Neural crest cell (in vitro differentiated cells): Measurements from ENCODE around the gene IL4R. TPM values are rescaled to one million over a fixed set of nuclear protein-coding genes. Genes with fewer than 3 reads are reported as not detected.

Experiments used
- DNase-seq: peaks from one replicate; pipeline ENCODE4 v3.0.0; 2021; ENCODE audit warnings: low read depth, mixed read lengths, low spot score
- H3K27ac Mint-ChIP-seq: one replicate; pipeline ENCODE4 v1.8.0; 2021; ENCODE audit warnings: mild to moderate bottlenecking, mixed read lengths; ENCODE audit not compliant: unreplicated experiment
- H3K27me3 Mint-ChIP-seq: 2 replicates; pipeline ENCODE4 v1.8.0; 2021; ENCODE audit warnings: low read depth, mild to moderate bottlenecking, mixed read lengths
- H3K36me3 Mint-ChIP-seq: 2 replicates; pipeline ENCODE4 v1.8.0; 2021; ENCODE audit warnings: low read depth, mild to moderate bottlenecking, mixed read lengths
- H3K4me1 Mint-ChIP-seq: 2 replicates; pipeline ENCODE4 v1.8.0; 2021; ENCODE audit warnings: mixed read lengths
- H3K4me3 Mint-ChIP-seq: one replicate; pipeline ENCODE4 v1.8.0; 2021; ENCODE audit warnings: mild to moderate bottlenecking, mixed read lengths
- H3K9me3 Mint-ChIP-seq: 2 replicates; pipeline ENCODE4 v1.8.0; 2021; ENCODE audit warnings: mixed read lengths
- total RNA-seq: library from RNA; stranded (reverse); gene quantifications from 2 replicates; pipeline ENCODE4 v1.2.1, GENCODE V29; 2021
- TF ChIP-seq, protein P1 (sequence below): fragments of 200-600 bp; sonication (generic); conservative IDR thresholded peaks from 2 replicates; pipeline ENCODE4 v1.5.0; 2021; ENCODE audit warnings: antibody characterized with exemption, mild to moderate bottlenecking

The IL4R gene
- total RNA-seq, 1 donor from 2014 or later, result 11.2 TPM

DNA sequence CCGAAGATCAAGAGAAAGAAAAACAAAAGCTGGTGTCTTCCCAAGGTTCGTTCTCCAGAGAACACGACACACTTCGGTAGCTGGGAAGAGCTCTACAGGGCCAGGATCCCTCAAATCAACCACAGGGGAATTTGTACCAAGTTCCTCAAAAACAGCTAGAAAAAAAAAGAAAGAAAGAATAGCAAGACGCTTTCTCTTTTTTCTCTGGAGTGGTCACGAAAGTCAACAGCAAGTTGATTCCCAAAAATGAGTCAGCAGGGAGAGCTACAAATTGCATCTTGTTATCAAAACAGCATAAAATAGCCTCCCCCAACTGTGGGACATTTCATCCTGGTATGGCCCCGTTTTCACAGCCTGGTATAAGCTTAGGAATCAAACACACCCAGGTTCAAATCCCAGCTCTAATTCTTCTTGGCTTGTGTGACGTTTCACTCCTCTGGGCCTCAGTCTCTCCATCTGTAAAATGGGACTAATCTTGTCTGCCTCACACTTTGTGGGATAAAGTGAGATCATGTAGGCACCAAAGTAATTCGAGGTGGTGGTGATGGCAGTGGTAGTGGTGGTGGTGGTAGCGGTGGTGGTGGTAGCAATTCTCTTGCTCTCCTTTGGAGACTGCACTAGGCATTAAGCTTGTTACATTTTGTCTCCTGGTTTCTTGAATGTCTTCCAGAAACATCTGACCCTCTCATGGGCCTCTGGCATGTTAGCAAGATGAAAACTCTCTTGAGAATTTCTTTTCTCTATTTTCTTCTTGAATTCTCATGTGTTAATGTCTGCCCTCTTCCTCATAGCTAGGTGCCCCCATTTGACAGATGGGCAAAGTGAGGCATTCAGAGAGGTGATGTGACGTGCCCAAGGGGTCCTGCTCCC is 87.2 kb downstream of the IL4R start:
- no peaks in the 10 kb centered on the region for H3K36me3 Mint-ChIP-seq
- H3K4me3 Mint-ChIP-seq, result no peak overlapping the region
- H3K9me3 Mint-ChIP-seq, result no peaks in the 10 kb centered on the region
- TF ChIP-seq, protein P1, sequence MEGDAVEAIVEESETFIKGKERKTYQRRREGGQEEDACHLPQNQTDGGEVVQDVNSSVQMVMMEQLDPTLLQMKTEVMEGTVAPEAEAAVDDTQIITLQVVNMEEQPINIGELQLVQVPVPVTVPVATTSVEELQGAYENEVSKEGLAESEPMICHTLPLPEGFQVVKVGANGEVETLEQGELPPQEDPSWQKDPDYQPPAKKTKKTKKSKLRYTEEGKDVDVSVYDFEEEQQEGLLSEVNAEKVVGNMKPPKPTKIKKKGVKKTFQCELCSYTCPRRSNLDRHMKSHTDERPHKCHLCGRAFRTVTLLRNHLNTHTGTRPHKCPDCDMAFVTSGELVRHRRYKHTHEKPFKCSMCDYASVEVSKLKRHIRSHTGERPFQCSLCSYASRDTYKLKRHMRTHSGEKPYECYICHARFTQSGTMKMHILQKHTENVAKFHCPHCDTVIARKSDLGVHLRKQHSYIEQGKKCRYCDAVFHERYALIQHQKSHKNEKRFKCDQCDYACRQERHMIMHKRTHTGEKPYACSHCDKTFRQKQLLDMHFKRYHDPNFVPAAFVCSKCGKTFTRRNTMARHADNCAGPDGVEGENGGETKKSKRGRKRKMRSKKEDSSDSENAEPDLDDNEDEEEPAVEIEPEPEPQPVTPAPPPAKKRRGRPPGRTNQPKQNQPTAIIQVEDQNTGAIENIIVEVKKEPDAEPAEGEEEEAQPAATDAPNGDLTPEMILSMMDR, result no peak
- H3K27me3 Mint-ChIP-seq, result peaks cover 4% of the 10 kb centered on the region
- DNase-seq, result no peak
- H3K4me1 Mint-ChIP-seq, result peaks cover under 1% of the 10 kb centered on the region
- H3K27ac Mint-ChIP-seq, result no peak overlapping the region

DNA sequence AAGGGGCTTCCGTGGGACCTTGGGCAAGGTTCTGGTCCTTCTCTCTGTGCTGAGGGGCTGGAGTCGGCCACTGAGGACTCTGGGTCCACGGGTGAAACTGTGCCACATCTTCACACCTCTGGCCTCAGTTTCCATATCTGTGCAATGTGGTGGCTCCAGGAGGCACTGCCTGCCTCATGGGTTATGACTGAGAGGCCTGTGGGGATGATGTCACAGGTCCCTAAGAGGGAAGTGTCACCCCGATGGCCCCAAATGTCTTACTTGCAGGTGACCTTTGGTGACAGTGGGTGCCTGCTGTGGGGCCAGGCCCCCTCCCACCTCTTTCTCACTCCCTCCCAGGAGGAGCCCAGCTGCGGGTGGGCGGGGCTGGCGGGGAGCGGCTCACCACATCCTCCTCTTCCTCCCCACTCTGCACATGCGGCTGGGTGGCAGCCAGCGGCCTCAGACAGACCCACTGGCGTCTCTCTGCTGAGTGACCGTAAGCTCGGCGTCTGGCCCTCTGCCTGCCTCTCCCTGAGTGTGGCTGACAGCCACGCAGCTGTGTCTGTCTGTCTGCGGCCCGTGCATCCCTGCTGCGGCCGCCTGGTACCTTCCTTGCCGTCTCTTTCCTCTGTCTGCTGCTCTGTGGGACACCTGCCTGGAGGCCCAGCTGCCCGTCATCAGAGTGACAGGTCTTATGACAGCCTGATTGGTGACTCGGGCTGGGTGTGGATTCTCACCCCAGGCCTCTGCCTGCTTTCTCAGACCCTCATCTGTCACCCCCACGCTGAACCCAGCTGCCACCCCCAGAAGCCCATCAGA is 88.2 kb downstream of the IL4R start, which contains the start of gene IL21R:
TSS of gene IL21R (plus strand) at position 407 of the 801 bp plus-strand sequence. CDS start 27,898 bp downstream, outside the sequence.
- peaks cover 4% of the 10 kb centered on the region for H3K27me3 Mint-ChIP-seq
- no peaks in the 10 kb centered on the region for H3K9me3 Mint-ChIP-seq
- no peaks in the 10 kb centered on the region for H3K36me3 Mint-ChIP-seq
- no peak for DNase-seq
- TF ChIP-seq, protein P1, result no peak
- no peak within 1 kb of the TSS for H3K4me3 Mint-ChIP-seq
- peaks cover 7% of the 10 kb centered on the region for H3K4me1 Mint-ChIP-seq
- H3K27ac Mint-ChIP-seq, result no peak within 1 kb of the TSS

DNA sequence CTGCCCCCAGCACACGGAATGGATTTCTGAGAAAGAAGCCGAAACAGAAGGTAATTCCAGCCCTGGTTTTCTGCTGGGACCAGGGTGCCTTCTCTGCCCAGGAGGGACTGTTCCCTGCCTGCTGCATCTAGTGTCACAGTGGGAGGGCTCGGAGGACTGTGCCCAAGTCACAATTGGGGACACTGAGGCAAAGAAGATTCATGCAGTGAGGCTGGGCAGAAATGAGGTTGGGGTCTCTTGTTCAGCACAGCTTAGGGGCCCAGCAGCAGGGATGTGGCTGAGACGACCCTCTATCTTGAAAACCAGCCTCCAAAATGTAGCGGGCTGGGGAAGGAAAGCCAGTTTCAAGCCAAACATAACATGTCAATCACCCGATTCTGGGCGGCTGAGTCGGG is 88.8 kb downstream of the IL4R start:
- DNase-seq, result no peak
- TF ChIP-seq, protein P1, result no peak
- Mint-ChIP-seq H3K4me1 (peaks cover 11% of the 10 kb centered on the region), H3K4me3 (no peak overlapping the region), H3K27me3 (peaks cover 4% of the 10 kb centered on the region), H3K36me3 (no peaks in the 10 kb centered on the region), H3K27ac (no peak overlapping the region), H3K9me3 (no peaks in the 10 kb centered on the region)

DNA sequence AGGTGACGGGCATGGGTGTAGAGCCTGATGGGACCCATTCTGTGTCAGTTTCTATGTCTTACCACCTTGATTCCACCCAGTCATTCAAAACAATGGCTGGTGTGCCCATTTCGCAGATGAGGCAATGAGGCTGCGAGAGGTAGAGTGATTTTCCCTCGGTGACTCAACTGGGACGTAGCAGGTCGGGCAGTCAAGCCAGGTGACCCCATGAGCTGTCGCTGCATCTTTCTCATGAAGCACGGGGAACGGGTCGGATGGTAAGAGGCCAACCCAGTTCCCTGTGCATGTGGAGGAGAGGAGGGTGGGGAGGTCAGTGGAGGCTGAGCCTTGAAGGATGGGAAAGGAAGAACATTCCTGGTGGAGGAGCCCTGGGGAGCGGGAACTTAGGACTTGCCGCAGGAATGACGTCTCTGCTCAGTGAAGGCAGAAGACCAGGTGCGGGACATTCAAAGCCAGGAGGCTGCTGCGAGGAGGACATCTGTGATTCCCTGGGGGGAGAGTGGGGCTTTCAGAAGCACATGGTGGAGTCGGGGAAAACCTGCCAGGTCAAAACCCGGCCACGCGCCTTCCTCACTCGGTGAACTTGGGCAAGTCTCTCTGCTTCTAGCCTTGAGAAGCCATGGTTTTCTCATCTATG is 89.3 kb downstream of the IL4R start:
- Mint-ChIP-seq H3K4me1 (peaks cover 14% of the 10 kb centered on the region), H3K9me3 (no peaks in the 10 kb centered on the region), H3K27ac (no peak overlapping the region), H3K36me3 (no peaks in the 10 kb centered on the region), H3K4me3 (no peak overlapping the region), H3K27me3 (peaks cover 4% of the 10 kb centered on the region)
- DNase-seq, result no peak
- TF ChIP-seq, protein P1, result no peak

DNA sequence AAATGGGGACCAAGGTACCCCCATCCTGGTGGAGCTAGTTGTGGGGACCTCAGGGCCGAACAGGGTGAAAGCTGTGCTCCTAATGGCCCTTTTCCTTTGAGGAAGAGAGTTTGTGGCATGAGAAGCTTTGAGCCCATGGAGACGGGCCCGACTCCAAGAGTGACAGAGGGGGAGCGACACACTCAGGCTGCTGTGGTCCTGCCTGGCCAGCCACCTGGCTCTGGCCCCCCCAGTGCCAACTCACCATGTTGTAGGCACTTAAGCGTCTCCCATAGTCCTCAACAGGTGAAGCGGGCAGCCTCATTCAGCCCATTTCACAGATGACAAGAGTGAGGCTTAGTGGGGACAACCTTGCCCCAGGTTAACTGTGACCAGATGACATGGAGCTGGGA is 89.8 kb downstream of the IL4R start:
- Mint-ChIP-seq H3K4me1 (peaks cover 17% of the 10 kb centered on the region), H3K4me3 (no peak overlapping the region), H3K27me3 (peaks cover 4% of the 10 kb centered on the region), H3K27ac (no peak overlapping the region), H3K36me3 (no peaks in the 10 kb centered on the region), H3K9me3 (no peaks in the 10 kb centered on the region)
- DNase-seq, result no peak
- TF ChIP-seq, protein P1, result no peak
